Activated CD4-positive, alpha-beta T cell treated with anti-CD3 and anti-CD28 coated beads, Interleukin-2, Interleukin-6, amounts not matched to agents 100 ng/mL and 50 ng/mL, durations not matched to agents 16 hours and 8 hours (primary cell): ENCODE results near the gene RASSF6.
"Not testable (repeated sequence)": the region's sequence is repeated elsewhere in the genome, so short reads cannot be mapped to it uniquely, and the experiment has no call there.

ENCODE experiments used
- DNase-seq: peaks from one replicate; pipeline ENCODE4 v3.0.0-alpha.2; 2020

The RASSF6 gene

DNA sequence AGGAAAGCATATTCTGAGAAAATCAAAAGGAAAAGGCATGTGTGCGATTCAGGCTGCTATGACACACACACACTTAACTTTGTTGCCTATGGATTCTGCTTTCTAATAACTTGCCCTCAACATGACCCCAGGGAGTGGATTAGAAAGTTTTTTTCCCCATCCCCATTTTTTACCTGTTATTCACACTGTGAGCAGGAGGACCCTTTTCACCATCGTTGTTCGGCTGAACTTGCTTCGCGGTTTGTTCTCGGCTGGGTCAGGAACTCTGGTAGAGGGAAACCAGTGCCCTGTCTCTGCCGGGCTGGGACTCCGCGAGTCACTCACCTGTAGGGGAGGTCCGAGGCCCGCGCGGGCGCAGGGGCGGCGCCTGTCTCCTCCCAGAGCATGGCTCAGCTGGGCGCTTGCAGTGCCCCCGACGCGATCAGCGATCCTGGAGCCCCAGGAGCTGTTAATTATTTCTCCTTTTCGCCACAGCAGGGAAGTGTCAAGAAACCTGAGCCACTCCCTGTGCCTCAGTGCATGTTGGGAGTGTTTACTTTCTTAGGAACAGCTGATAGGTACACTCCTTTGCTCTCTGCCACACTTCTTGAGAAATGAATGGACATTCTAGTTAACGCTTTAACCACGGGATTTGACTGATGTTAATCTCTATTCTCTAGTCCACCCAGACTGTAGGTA lies at the start of gene RASSF6:
TSS of gene RASSF6 (minus strand) at position 322 of the 678 bp plus-strand sequence. CDS start 8,641 bp downstream, outside the sequence.
- peak; percentile 10 for DNase-seq

DNA sequence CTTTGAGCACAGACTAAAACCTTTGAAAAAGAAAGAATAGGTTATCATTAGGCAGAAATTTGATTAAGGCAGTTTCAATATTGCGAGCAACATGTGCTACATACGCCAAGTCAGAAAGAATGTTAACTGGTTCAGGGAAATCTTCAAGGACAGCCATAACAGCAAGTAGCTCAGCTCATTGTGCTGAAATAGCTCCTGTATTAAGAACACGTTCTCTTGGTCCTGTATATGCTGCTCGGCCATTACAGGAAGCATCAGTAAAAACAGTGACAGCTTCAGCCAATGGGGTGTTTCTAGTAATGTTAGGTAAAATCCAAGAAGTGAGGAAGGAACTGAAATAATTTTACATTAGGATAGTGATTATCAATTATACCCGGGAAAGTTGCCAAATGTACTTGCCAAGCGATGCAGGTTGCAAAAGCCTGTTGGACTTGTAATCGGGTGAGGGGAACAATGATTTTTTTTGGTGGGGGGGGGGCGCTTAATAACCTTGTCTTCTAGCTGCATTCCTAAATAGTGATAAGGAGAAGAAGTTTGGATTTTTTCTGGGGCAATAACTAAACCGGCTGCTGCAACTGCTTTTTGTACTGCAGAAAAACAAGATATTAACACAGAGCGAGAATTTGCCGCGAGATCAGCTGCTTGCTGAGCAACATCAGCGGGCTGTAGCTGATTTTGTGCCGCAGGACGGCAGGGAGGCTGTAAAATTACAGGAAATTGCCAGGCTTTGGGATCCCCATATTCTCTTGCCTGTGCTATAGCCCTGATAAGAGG lies 49.4 kb upstream of the RASSF6 start:
- no peak for DNase-seq

- no peak for DNase-seq
Measured at GRCh38 chr4:73668782-73669201, 48.6 kb upstream of the RASSF6 start.

DNA sequence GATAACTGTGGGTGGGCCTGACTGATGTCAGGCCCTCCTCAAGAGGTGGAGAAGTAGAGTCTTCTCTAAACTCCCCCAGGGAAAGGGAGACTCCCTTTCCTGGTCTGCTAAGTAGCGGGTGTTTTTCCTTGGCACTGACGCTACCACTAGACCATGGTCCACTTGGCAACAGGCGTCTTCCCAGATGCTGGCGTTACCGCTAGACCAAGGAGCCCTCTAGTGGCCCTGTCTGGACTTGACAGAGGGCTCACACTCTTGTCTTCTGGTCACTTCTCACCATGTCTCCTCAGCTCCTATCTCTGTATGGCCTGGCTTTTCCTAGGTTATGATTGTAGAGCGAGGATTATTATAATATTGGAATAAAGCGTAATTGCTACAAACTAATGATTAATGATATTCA lies 45.7 kb upstream of the RASSF6 start:
- not testable (repeated sequence) for DNase-seq

DNA sequence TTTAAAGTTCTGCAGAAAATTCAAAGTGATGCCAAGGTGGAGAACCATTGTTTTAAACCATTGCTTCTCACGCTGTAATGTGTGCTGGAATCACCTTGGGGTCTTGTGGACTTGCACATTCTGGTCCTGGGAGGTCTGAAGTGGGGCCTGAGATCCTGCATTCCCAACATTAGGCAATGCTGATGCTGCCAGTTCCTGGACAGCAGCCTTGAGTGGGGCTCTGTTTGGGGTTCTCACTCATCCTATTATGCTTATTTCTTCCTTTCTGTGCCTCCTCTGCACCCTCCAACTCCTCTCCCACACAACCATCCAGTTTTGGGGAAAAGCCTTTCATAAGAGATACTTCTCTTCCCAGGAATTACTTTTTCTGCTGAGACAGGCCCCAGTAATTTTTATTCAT lies 44.2 kb upstream of the RASSF6 start:
- no peak for DNase-seq

DNA sequence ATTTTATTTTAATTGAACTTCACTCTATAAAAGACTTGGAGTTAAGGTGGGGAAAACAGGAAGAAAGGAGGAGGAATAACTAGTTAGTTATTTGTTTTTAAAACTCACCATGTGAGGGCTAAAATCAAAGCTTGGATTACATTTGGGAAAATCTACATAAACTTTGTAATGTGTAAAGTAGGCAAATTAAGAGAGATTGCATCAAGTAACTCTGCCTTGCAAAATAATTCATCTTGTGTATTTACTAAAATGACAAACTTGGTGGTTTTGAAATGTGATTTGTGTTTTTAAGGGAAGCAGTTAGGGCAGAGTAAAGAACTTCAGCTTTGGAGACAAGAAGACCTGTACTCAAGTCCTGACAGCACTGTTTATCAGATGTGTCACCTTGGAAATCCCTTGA lies 43.3 kb upstream of the RASSF6 start:
- no peak for DNase-seq

DNA sequence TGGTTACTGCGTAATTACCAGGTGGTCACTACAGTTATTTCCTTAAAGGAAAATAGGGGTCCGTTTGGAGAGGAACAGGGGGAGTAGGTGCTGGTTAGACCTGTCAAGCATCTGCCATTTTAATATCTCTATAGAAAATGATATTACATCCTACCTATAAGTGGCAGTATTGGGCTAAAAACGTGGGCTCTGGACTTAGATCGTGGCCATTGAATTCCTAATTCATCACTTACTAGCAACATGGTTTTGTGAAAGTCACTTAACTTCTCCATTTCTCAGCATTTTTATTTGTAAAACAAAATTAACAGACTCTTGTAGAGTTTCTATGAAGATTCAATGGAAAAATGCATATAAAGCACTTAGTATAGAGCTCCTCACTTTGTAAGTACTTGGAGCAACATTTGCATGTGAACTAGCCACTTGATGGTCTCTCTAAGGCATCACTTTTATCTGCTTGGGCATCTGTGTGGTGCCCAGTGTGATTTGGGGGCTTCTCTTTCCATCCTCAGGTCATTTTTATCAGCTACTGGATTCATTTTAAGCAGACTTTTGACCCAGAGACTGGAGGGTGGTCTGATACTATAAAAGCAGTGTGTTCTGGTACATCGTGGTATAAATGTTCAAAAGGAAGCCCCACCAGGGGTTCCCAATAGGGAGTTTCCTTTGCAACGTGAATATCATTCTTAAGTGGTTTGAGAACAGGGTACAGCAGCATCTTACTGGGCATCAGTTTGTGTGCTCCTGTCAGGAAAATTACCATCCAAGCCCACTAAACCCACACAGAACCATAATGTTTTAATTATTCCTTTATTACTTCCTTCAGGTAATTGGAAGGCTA lies 42.7 kb upstream of the RASSF6 start:
- DNase-seq: peak; percentile 28

- DNase-seq: peak; percentile 7
Measured at GRCh38 chr4:73661646-73662119, 41.4 kb upstream of the RASSF6 start.

- DNase-seq: no peak
Measured at GRCh38 chr4:73660808-73661207, 40.6 kb upstream of the RASSF6 start.

DNA sequence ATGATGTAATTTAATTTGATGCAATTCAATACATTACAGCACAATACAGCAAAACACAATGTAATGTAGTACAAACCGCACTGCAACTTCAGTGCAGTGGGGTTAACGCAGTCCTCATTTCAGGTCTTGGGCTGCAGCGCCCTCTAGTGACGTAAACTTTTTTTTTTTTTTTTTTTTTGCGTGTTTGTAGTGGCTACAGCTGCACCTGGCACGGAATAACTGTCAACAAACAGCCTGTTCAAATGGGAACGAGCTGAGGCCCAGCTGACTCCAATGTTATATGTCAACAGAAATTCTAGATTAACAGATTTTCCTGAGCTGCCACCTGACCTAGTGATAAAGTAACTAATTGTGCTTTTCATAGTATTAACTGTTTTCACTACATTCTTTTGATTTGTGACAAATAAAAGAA lies 33.5 kb upstream of the RASSF6 start:
- peak; percentile 20 for DNase-seq

GRCh38 chr4:73650250-73650649 lies 30.0 kb upstream of the RASSF6 start:
- no peak for DNase-seq

DNA sequence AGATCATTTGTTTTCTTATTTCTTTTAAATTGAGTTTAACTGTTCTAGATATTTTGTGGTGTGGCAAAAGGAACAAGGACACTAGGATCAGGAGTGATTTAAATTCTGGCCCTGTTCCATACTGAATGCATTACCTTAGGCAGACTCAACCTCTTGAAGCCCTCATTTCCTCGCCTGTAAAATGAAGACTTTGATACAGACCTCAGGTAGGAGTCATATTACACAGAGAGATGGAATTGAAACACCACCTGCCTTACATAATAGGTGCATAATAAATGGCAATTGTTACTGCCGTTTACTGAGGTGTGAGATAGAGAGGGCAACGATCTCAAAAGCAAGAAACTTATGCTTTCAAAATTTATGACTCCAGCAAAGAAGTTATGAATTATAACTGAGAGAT lies 28.2 kb upstream of the RASSF6 start:
- no peak for DNase-seq

DNA sequence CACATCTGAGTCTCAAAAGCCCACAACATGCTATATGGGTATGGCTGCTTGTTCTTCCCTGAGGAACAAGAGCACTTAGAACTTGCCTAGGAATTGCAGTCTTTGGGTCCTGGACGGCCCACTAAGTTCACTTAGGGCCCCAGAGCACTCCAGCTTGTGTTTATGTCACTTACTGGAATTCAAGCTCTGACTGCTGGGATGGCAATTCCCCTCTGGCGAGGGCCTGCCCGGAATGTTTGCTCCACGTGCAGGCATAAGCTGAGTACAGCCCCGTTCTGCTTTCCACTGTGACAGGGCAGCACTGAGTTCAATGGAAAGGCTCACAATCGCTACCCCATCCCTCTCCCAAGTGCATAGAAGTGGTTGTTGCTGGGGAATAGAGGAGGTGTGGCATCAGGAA lies 25.9 kb upstream of the RASSF6 start:
- DNase-seq: no peak

- DNase-seq: no peak
Measured at GRCh38 chr4:73631565-73632226, 11.5 kb upstream of the RASSF6 start.

- not testable (repeated sequence) for DNase-seq
Measured at GRCh38 chr4:73628834-73629233, 8.6 kb upstream of the RASSF6 start.

GRCh38 chr4:73621357-73621756 lies 1.1 kb upstream of the RASSF6 start:
- no peak for DNase-seq

GRCh38 chr4:73619346-73619745 lies 890 bp downstream of the RASSF6 start:
- DNase-seq: no peak

- no peak for DNase-seq
Measured at GRCh38 chr4:73617256-73617655, 3.0 kb downstream of the RASSF6 start.

- no peak for DNase-seq
Measured at GRCh38 chr4:73615613-73616012, 4.6 kb downstream of the RASSF6 start.

DNA sequence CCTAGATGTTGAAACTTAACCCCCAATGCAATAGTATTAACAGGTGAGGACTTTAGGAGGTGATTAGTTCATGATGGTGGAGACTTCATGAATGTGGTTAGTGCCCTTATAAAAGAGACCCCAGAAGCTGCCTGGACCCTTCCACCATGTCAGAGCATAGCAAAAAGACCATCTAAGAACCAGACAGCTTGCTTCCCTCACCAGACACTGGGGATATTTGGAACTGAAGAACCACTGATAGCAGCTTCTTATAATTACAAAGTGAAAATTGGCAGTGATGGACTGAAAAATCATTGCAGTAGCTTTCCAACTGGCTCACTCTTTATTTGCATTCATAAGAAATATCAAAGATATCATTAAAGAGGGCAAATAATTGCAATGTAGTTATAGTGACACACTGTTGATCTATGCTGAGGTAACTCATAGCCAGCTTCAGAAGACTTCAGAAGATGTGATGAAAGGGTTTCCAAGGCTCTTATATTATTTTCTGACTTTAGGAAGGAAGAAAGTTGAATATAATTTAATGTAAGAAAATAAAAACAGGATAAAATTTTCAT lies 5.8 kb downstream of the RASSF6 start:
- DNase-seq: no peak

DNA sequence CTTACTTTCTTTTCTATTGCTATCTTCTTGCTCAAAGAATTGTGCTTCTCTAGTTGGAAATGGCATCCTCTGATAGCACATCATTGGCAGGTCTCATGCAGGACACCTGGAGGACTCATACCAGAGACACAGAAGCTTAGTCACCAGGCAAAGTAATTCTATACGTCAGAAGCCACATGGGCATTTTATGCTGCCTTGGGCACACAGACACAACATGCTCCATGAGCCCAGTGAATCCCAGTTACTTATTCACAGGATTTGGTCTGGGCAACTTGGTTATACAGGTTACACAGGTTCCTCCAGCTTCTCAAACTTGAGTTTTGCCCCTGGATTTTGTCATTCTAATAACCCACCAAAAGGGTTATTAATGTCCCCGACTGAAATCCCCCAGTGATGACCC lies 7.1 kb downstream of the RASSF6 start:
- DNase-seq: no peak

- DNase-seq: no peak
Measured at GRCh38 chr4:73612032-73612431, 8.2 kb downstream of the RASSF6 start.
